Measurements from ENCODE around the gene CREB3L2.
"Not testable (repeated sequence)": the region's sequence is repeated elsewhere in the genome, so short reads cannot be mapped to it uniquely, and the experiment has no call there.

The CREB3L2 gene

GRCh38 chr7:137974766-137975165, 27.1 kb downstream of the CREB3L2 start:
- no peak for FAIRE-seq

GRCh38 chr7:137970253-137970975, 31.5 kb downstream of the CREB3L2 start:
- FAIRE-seq (peak; percentile 49), DNase-seq (ENCODE audit: insufficient read length, low spot score) (peak; percentile 50)

More at GRCh38 chr7:137974766-137975165, 27.1 kb downstream of the CREB3L2 start:
- no peak for DNase-seq (ENCODE audit: insufficient read length, low spot score)

- no peak for DNase-seq (ENCODE audit: insufficient read length, low spot score)
- no peak for FAIRE-seq
These were observed 32.1 kb downstream of the CREB3L2 start for GRCh38 chr7:137969828-137970227.

GRCh38 chr7:137968890-137969289, 33.0 kb downstream of the CREB3L2 start:
- FAIRE-seq (no peak), DNase-seq (ENCODE audit: insufficient read length, low spot score) (no peak)

- FAIRE-seq; DNase-seq (ENCODE audit: insufficient read length, low spot score): not testable (repeated sequence)
These were observed 33.5 kb downstream of the CREB3L2 start for GRCh38 chr7:137968339-137968738.

GRCh38 chr7:137967143-137968018, 34.5 kb downstream of the CREB3L2 start:
- no peak for FAIRE-seq

DNA sequence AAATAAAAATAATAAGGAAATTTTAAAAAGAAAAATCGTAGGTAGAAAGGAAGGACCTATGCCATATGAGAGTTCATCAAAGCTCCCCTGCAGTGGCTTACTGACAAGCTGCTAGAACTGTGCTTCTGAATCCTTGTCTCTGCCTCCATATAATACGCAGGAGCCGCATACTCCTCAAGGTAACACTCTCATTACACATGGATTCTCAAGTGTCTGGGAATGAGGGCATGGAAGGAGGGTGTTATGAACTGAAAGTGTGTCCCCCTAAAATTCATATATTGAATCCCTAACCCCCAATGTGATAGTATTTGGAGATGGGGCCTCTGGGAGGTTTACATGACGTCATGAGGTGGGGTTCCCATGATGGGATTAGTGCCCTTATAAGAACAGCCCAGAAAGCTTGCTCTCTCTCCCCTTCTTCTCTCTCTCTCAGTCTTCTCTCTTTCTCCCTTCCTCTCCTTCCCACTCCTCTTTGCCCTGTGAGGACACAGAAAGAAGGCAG, 35.2 kb downstream of the CREB3L2 start:
- DNase-seq (ENCODE audit: insufficient read length, low spot score) (no peak), FAIRE-seq (no peak)

More at GRCh38 chr7:137967143-137968018, 34.5 kb downstream of the CREB3L2 start:
- DNase-seq (ENCODE audit: insufficient read length, low spot score) = peak; percentile 45

- FAIRE-seq (no peak), DNase-seq (ENCODE audit: insufficient read length, low spot score) (no peak)
These were observed 35.8 kb downstream of the CREB3L2 start for GRCh38 chr7:137965942-137966640.

GRCh38 chr7:137964824-137965545, 36.9 kb downstream of the CREB3L2 start:
- DNase-seq (ENCODE audit: insufficient read length, low spot score) (no peak), FAIRE-seq (no peak)

DNA sequence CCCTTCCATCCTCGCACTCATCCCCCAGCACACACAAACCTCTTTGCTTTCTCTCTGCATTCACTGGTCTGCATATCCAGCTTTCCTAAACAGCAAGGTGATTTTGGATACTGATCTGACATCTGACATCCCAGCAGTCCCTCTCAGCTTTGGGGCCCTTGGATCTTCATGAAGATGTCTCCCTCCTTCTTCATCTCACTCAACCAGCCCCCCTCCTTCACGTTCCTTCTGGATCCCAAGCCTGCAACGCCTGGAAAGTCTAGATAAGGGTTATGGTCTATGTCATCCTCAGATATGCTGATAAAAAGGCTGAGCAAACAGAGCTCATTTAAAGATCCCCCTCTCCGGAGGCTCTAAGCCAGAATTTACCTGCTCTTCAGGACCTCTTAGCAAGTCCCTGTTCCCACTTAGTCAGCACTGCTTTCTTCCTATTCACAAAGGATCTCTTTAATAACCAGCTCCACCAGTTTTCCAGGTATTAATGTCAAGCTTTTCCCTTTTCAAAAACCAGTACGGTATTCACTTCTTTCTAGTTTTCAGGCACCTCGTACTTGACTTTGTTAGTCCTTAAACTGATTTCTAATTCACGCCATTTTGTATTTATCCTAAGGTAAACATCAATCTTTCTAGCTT, 38.9 kb downstream of the CREB3L2 start:
- DNase-seq (ENCODE audit: insufficient read length, low spot score) (no peak), FAIRE-seq (no peak)

DNA sequence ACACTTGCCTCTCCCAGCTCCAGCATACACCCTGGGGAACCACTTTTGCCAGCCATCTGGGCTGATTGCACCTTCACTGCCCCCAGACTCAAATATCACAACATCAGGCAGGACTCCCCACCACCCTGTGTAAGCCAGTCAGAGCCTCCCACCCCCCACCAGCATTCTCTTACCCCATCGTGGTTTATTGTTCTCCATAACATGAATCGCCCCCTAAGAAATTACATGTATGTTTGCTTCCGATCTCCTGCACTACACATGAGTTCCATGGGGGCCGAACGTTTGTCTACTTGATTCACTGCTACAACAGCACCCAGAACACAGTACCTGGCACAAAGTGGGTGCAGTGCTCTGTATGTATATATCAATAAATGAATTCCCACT, 39.4 kb downstream of the CREB3L2 start:
- FAIRE-seq (no peak), DNase-seq (ENCODE audit: insufficient read length, low spot score) (no peak)

- FAIRE-seq = no peak
- no peak for DNase-seq (ENCODE audit: insufficient read length, low spot score)
These were observed 40.4 kb downstream of the CREB3L2 start for GRCh38 chr7:137961200-137962177.

GRCh38 chr7:137960020-137960419, 41.9 kb downstream of the CREB3L2 start:
- no peak for FAIRE-seq
- no peak for DNase-seq (ENCODE audit: insufficient read length, low spot score)

GRCh38 chr7:137958470-137959431, 43.1 kb downstream of the CREB3L2 start:
- DNase-seq (ENCODE audit: insufficient read length, low spot score) = no peak
- FAIRE-seq = no peak

DNA sequence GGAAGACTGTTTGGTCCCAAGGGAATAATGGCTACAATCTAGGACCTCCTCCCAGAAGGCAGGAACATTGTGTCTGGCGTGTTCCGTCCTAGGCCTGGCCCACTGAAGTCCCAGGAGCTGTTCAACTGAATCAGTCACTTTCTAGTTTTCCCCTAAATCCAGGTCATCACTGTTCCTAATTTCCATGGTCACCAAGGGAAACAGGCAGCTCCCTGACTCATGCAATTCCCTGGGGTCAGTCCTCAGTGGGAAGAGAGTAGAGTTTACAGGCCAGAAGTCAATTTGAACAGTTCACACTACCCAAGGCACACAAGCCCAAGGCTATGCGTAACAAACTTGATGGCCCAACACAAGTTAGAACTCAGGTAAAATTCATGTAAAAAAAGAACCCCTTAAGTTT, 44.0 kb downstream of the CREB3L2 start:
- FAIRE-seq = no peak

DNA sequence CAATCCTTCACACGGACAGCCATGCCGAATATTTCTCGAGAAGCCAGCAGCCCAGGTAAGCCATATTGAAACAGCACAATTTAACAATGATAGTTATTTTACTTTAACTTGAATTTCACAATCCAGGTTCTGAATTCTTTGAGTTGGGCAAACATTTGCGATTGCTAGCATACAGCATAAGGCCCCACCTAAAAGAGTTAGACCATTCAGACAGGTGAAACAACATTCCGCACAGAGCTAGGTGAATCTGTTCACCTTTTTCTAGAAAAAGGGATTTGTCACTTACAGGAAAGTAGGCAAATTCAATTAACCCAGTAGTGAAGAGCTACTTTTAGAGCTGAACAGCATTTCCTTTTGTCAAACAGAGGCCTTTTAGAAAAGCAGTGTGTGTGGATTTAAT, 45.3 kb downstream of the CREB3L2 start:
- FAIRE-seq = no peak

More for the DNA sequence above, 44.0 kb downstream of the CREB3L2 start:
- DNase-seq (ENCODE audit: insufficient read length, low spot score) = no peak

GRCh38 chr7:137956183-137956582, 45.7 kb downstream of the CREB3L2 start:
- FAIRE-seq = no peak
- DNase-seq (ENCODE audit: insufficient read length, low spot score) = no peak

More for the DNA sequence above, 45.3 kb downstream of the CREB3L2 start:
- DNase-seq (ENCODE audit: insufficient read length, low spot score) = no peak

All from HTR-8/SVneo (cell line).